Non-pigmented ciliary epithelial cell (primary cell): ENCODE data around the gene KHSRP.
"Not testable (repeated sequence)": the region's sequence is repeated elsewhere in the genome, so short reads cannot be mapped to it uniquely, and the experiment has no call there.

ENCODE experiments used
- DNase-seq: peaks from one replicate; pipeline ENCODE4 v3.0.0-alpha.2; 2010; ENCODE audit warnings: low read depth

Gene KHSRP

GRCh38 chr19:6417713-6418561, 6.7 kb downstream of the KHSRP start:
- no peak for DNase-seq

GRCh38 chr19:6416658-6417405, 7.8 kb downstream of the KHSRP start:
- DNase-seq, result no peak

- no peak for DNase-seq
These were observed 8.9 kb downstream of the KHSRP start for GRCh38 chr19:6415591-6416190.

- no peak for DNase-seq
These were observed 9.6 kb downstream of the KHSRP start for GRCh38 chr19:6414793-6415590.

- no peak for DNase-seq
These were observed 10.6 kb downstream of the KHSRP start for GRCh38 chr19:6413721-6414643.

- no peak for DNase-seq
These were observed 11.3 kb downstream of the KHSRP start for GRCh38 chr19:6413291-6413690.

- no peak for DNase-seq
These were observed 12.0 kb downstream of the KHSRP start for GRCh38 chr19:6412447-6413091.

- no peak for DNase-seq
These were observed 12.6 kb downstream of the KHSRP start for GRCh38 chr19:6412061-6412446.

GRCh38 chr19:6409346-6409745, 15.3 kb downstream of the KHSRP start:
- no peak for DNase-seq

- DNase-seq, result no peak
These were observed 18.2 kb downstream of the KHSRP start for GRCh38 chr19:6406401-6406800.

GRCh38 chr19:6402837-6403608, 21.6 kb downstream of the KHSRP start:
- DNase-seq, result peak; percentile 60

GRCh38 chr19:6402058-6402457, 22.6 kb downstream of the KHSRP start:
- DNase-seq, result no peak

- not testable (repeated sequence) for DNase-seq
These were observed 24.3 kb downstream of the KHSRP start for GRCh38 chr19:6400062-6400944.

- DNase-seq, result no peak
These were observed 28.3 kb downstream of the KHSRP start for GRCh38 chr19:6396305-6396704.

GRCh38 chr19:6394831-6395230, 29.8 kb downstream of the KHSRP start:
- no peak for DNase-seq

GRCh38 chr19:6393983-6394412, 30.6 kb downstream of the KHSRP start:
- DNase-seq, result no peak

- DNase-seq, result peak; percentile 78
These were observed 31.3 kb downstream of the KHSRP start, which contains the start of gene GTF2F1 for GRCh38 chr19:6393074-6393982. GTF2F1 (minus strand) TSS chr19:6393164; CDS start chr19:6392995, 169 bp downstream.
